Astrocyte (in vitro differentiated cells and primary cell): ENCODE measurements around the gene FAM221A.

Experiments used
- EZH2 ChIP-seq: IDR thresholded peaks from 2 replicates; pipeline ENCODE4 v1.6.1; 2012; ENCODE audit warnings: mild to moderate bottlenecking, low read length, inconsistent platforms; ENCODE audit not compliant: insufficient read depth
- TF ChIP-seq, protein P1 (sequence below): IDR thresholded peaks from 2 replicates; pipeline ENCODE4 v1.5.1; 2011; ENCODE audit warnings: low read depth, mild to moderate bottlenecking, inconsistent platforms, low read length, moderate library complexity; ENCODE audit not compliant: insufficient read depth

DNA sequence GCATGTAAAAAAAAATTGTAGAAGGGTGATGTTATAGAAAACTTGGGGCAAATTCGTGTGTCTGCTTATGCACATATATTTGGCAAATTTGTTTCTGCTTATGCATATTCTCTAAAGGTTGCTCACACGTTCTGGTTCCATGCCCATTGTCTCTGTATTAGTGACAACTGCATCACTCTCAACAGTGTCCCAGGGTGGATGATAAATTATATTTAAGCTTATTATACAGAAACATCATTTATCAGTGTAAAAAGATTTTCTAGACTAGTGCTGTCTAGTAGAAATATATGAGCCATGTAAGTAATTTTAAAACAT lies 34.1 kb downstream of the FAM221A start:
- TF ChIP-seq, protein P1, sequence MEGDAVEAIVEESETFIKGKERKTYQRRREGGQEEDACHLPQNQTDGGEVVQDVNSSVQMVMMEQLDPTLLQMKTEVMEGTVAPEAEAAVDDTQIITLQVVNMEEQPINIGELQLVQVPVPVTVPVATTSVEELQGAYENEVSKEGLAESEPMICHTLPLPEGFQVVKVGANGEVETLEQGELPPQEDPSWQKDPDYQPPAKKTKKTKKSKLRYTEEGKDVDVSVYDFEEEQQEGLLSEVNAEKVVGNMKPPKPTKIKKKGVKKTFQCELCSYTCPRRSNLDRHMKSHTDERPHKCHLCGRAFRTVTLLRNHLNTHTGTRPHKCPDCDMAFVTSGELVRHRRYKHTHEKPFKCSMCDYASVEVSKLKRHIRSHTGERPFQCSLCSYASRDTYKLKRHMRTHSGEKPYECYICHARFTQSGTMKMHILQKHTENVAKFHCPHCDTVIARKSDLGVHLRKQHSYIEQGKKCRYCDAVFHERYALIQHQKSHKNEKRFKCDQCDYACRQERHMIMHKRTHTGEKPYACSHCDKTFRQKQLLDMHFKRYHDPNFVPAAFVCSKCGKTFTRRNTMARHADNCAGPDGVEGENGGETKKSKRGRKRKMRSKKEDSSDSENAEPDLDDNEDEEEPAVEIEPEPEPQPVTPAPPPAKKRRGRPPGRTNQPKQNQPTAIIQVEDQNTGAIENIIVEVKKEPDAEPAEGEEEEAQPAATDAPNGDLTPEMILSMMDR, result no peak
- TF ChIP-seq EZH2, result no peak
